CMK (cell line): ENCODE data around the gene ZFP1.
"Not testable (repeated sequence)": the region's sequence is repeated elsewhere in the genome, so short reads cannot be mapped to it uniquely, and the experiment has no call there.

Experiments used
- DNase-seq: peaks from one replicate; pipeline ENCODE4 v3.0.0-alpha.2; 2010; ENCODE audit warnings: low read depth

Gene ZFP1

DNA sequence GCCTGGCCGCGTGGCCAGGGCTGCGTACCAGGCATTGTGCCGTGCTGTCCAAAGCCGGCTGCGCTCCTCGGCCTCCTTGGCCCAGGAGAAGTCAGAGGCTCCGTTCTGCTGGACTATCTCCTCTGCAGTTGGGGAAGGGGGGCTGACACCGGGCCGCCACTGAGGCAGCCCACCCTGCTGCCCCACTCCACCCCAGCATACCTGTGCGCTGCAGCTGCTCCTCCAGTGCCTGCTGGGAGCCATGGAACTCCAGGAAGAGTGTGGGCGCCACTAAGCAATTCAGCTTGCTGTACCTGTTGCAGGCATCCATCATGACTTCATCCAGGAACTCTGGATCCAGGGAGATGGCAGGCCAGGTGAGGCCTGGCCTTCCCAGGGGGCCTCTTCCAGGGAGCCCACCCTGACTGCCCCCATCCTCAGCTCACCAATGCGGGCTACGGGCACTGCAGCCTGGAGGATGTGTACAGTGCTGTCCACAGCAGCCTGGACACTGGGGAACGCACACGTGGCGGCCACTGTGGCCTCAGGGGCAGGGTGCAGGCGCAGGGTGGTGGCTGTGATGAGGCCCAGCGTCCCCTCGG, 34.7 kb upstream of the ZFP1 start:
- DNase-seq: no peak

DNA sequence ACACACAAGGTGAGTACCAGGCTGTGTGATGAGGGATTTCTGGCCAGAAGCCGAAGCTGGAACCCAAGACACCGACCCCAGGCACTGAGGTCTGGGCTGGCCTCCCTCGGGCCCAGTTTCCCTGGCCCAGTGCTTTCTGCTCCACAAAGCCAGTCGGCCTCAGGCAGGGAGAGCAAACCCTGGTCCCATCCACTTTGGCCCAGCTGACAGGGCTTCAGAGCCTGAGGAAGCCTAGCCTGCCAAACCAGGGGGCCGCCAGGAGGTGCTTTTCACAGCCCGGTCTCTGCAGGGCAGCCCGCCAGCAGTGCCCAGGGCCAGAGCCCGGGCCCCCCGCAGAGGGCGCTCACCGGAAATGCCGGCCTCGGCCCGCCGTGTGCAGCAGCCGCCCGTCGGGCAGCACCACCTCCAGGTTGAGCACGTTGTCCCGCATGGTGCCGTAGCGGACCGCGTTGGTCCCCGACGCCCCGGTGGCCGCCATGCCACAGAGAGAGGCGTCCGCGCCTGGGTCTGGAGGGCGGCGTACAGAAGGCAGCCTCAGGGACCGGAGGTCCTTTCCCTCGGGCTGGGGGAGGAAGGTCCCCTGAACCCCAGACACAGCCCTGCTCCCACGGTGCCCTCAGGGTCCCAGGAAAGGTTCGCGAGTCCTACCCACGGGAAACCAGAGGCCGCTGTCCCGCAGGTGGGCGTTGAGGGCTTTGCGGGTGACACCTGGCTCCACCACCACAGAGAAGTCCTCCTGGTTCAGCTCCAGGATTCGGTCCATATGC, 34.0 kb upstream of the ZFP1 start:
- DNase-seq: no peak

DNA sequence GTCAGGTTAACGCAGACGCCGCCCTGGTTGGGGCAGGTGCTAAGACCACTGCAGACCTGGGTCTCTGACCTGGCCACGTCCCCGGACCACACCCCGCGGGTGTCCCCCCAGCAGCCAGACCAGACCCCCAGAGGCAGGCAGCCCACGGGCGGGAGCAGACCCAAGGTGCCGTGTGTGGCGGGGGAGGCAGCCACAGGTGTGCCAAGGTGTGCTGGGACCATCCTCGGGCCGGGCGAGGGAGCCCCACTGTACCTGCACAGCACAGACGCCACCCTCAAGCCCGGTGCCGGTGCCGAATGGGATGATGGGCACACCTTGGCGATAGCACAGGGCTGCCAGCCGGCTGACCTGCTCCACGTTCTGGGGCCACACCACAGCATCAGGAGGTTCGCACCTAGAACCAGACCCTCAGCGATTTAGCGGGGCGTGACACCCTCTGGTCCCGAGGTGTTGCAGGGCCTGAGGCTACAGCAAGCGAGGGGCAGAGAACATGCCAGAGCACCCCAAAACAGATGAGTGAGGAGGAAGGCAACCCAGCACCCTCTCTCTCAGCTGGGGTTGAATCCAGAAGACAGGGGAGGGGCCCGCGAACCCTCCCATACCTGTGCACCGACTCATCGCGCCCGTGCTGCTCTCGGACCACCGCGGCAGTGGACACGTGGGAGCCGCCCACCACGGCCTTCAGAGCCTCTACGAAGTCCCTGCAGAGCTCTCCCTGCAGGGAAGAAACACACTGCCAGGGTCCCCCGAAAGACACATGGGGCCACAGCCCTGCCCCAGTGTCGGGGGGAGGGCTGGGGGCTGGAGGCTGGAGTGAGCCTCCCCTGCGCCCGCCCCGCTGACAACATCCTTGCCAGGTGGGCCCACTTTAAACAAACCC, 33.1 kb upstream of the ZFP1 start:
- no peak for DNase-seq

DNA sequence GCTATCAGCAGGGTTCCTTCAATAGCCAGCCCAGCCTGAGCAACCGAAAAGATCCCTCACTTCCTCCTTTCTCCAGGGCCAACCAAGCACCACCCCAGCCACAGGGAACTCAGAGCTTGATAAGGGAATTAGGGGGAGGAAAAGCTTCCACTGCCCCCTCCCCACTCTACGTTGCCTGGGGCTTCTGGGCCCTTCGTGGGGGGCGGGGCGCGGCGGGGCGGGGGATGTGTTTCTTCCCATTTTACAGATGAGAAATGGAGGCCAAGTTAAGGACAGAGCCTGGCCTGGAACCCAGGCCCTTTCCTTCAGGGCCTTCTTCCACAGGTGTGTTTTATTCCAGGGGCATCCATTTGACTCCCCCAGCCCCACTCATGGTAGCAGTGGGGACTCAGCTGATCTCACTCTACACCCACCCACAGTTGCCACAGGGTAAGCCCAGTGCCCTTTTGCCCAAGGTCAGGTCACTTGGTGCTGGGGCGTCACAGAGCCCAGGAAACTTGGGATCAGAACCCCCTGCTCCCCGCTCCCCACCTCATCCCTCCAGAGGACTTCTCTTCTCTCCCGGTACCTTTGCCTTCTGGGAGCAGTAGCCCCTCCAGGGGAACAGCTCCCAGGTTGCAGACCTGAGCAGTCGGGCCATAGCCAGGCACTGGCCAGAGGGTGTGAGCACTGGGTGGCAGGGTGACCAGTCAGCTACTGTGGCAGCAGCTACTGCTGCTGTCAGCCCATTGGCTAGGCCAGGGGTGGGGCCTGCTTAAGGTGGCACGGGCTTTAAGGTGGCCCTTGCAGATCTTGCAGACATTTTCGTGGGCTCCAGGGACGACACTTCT, 32.0 kb upstream of the ZFP1 start, which contains the start of gene LDHD:
TSS of gene LDHD (minus strand) at position 700 of the 830 bp plus-strand sequence. CDS start at position 640, 60 bp downstream.
- no peak for DNase-seq

DNA sequence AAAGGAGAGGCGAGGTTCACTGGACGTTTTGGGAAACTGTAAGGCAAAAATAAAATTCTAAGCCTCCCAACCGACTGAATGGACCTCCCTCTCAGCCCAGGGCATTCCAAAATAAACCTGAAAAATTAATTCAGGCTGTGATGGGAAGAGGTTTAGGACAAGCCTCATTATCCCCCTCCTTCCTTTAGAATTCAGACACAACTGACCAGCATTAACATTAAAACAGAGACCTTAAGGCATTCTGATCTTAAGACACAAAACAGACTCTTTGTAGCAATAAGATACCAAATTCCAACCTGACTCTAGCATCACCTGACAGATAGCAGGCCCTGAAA, 31.4 kb upstream of the ZFP1 start:
- DNase-seq: no peak

DNA sequence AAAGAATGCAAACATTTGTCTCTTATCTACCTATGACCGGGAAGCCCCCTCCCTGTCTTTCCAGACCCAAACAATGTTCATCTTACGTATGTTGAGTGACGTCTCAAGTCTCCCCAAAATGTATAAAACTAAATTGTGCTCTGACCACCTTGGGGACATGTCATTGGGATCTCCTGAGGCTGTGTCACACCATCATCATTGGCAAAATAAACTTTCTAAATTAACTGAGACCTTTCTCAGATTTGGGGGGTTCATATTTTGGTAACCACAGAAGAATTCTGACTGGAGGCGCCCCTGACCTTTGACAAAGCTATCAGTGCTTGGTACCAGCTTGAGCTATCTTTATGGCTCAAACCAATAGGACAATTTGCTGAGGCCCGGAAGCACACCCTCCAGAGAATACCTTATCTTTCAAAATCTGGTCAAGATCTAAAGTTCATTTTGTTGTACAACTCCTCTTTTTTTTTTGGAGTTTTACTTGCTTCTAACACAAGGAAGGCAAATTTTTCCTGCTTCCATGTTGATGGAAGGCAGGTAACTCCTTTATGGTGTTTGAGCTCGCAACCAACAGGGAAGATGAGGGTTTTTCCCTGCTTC, 29.3 kb upstream of the ZFP1 start:
- DNase-seq: no peak

DNA sequence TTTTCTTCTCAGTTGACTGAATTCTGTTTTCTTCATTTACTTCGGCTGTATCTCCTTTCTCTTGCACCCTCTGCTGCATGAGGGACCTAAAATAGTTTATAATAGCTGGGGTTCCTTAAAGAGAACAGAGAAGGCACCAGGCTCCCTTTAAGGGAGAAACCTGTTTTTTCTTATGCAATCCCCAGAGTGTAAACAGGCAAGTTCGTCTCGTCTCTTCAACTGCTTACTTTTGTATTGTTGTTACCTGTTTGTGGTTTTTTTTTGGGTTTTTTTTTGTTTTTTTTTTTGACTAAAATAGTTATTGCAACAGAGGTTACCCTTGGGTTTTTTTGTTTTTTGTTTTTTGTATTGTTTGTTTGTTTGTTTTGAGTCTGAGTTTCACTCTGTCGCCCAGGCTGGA, 28.1 kb upstream of the ZFP1 start:
- DNase-seq: no peak

DNA sequence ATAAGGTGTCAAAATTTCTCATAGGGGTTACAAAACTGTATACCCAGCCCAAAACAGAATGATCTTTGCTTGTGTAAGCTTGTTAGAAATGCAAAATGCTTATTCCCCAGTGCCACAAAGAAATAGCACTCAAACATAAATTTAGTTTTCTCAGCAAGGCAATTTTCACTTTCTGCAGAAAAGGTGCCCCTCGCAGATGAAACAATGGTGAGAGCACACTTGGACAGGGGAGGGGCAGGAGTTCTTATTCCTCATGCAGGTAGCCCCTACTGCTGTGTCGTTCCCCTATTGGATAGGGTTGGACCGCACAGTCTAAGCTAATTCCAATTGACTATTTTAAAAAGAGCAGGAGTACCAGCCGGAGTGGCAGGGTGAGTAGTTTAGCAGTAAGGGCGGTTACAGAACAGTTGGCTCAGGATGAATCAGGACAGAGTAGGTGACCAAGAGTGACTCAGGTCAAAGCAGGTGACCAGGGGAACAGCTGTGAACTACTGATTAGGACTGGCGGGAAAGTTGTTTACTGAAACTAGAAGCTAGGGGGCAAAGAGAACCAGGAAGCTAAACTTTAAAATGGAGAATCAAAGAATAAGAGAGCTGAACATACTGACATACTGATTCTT, 26.3 kb upstream of the ZFP1 start:
- DNase-seq: no peak

DNA sequence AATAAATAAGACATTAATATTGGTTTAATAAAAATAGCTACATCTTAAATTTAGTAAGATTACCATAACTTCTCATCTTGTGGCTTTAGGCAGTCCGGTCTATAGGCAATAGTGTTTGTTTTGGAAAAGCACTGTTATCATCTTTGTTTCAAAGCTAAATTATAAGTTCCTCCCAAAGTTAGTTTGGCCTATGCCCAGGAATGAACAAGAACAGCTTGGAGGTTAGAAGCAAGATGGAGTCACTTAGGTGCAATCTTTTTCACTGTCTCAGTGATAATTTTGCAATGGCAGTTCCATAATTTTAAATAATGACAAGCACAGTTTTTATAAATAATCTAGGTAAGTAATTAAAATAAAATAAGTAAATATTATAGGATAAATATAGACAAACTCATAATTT, 25.7 kb upstream of the ZFP1 start:
- no peak for DNase-seq

DNA sequence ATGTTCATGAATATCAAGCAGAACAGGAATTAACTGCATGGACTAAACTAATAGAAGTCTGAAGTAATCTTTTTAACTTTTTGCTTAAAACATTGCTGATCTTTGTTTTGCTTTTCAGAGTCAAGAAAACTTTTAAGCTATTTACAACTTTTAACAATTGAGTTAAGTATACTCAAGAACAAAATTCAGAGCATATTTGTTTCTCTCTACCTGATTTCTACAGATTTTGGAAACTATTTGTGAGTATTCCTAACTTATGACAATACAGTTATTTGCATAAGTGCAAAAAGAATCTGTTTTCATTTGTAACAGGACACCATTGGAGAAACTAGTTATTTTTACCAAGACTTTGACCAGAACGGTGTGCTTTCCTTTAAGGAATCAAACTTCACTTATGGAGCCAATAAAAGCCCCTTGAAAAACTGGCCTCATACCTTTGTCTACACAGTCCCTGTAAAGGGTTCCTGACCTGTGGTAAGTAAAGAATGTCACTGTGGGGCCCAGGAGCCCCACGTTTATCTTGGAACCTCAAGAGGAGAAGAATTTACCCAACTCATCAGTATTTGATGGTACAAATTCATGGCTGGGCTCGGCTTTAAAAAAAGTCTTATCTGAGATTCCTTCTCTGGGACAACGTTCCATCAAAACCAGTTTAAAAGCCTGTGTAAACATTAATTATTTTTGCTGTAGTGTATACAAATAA, 20.5 kb upstream of the ZFP1 start:
- no peak for DNase-seq

DNA sequence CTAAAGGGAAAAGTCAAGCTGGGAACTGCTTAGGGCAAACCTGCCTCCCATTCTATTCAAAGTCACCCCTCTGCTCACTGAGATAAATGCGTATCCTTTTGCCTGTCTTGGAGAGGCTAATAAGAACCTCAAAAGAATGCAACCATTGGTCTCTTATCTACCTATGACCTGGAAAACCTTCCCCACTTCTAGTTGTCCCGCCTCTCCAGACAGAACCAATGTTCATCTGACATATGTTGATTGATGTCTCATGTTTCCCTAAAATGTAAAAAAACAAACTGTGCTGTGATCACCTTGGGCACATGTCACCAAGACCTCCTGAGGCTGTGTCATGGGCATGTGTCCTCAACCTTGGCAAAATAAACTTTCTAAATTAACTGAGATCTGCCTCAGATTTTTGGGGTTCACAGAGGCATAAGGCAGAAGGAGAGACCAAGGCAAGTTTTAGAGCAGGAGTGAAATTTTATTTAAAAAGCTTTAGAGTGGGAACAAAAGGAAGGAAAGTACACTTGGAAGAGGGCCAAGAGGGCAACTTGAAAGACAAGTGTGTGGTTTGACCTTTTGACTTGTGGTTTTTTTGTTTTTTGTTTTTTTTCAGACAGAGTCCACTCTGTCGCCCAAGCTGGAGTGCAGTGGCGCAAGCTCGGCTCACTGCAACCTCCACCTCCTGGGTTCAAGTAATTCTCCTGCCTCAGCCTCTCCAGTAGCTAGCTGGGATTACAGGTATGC, 18.7 kb upstream of the ZFP1 start:
- DNase-seq: not testable (repeated sequence)

DNA sequence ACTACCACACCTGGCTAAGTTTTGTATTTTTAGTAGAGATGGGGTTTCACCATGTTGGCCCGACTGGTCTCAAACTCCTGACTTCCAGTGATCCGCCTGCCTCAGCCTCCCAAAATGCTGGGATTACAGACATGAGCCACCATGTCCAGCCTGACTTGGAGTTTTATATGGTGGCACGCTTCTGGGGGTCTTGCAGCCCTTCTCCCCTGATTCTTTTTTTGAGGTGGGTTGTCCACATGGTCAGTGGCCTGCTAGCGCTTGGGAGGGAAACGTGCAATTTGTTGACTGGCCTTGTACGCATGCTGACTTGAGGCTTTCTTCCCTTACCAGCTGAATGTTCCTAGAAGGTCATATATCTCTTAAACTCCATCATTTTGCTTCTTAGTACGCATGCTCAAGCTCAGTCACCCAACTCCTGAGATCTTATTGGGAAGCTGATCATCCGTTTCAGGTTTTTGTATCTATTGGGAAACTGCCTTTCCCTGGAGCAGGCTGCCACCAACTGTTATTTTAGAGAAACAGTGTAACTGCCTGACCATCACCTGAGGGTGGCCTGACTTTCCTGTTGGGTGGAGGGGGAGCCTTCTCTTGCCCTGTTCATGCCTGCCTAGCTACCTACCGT, 18.1 kb upstream of the ZFP1 start:
- DNase-seq: no peak

DNA sequence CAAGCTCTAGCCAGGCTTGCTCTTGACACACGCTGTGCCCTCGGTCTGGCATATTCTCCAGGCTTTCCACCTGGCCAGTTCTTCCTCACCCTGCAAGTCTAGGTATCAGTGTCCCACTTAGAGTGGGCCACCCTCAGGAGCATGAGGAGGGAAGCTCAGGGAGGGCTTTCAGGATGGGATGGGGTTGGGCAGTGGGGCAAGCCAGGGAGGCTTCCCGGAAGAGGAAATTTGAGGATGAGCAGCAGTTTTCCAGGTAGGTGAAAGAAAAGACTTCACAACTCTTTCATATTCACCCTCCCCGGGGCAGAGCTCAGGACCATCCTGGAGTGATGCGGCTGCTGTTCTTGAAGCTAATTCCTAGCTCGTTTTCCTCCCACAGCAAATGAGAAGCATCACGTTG, 17.2 kb upstream of the ZFP1 start:
- no peak for DNase-seq

DNA sequence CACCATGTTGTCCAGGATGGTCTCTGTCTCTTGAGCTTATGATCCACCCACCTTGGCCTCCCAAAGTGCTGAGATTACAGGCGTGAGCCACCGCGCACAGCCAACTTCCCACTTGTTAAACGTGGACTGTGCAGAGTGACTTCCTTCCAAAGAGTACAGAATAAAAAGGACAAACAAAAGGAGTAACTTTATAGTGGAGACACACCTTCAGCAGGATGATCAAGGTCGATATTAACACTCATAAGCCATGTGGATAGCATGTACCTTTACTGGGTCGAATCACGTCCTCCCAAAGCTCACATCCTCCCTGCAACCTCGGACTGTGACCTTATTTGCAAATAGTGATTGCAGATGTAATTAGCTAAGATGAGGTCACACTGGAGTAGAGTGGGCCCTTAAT, 10.1 kb upstream of the ZFP1 start:
- no peak for DNase-seq

DNA sequence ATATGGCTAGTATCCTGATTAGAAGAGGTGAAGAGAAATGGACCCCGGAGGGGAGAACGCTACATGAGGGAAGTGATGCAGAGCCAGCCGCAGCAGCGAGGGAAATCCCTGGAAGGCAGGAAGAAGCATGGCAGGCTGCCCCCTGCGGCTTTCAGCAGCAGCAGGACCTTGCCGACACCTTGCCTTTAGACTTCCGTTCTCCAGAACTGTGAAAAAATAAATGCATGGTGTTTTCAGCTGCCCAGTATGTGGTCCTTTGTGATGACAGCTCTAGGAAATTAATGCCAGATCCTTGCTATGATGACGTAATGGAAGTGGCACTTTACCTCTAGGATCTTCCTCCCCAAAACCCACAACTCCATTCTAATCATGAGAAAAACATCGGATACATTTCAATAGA, 9.7 kb upstream of the ZFP1 start:
- DNase-seq: no peak

DNA sequence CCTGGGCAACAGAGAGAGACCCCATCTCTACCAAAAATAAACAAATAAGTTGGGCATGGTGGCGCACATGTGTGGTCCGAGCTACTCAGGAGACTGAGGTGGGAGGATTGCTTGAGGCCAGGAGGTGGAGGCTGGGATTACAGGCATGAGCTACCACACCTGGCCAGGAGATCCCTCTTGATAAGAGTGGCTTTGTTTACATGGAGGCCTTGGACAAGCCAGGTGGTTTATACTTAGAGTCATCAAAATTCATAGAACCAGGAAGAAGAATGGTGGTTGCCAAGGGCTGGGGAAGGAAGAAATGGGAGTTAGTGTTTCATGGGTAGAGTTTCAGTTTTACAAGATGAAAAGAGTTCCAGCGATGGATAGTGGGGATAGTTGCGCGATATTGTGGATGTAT, 8.8 kb upstream of the ZFP1 start:
- no peak for DNase-seq

DNA sequence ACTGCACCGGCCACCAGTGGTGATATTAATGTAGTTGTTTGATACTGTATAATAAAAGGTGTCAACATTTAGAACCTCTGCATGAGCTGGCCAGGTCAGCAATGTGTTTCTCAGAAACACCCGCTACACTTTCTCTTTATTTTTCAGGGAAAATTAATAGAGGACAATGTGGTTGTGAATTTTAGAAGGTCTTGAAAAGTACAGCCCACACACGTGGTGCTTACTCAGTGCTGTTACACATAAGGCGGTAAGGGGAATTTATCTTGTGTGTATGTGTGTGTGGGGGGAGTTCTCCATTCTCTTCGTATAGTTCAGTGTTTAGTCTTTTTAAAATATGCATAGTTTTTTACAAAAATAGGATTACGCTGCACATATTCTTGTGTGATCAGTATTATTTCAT, 4.4 kb upstream of the ZFP1 start:
- DNase-seq: no peak

DNA sequence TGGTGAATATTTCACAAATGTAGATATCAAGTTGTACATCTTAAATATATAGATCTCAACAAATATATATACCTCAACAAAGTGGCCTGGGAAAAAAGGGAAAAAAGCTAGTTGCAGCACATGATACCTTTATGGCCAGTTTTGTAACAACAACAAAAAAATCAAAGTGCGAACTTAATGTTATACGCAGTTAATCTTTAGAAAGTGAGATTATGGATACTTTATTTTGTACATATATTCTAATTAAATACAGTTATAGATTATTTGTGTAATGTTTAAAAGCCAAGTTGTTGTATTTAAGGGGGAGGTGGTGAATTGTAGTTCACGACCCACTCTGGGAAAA, 385 bp upstream of the ZFP1 start:
- no peak for DNase-seq

DNA sequence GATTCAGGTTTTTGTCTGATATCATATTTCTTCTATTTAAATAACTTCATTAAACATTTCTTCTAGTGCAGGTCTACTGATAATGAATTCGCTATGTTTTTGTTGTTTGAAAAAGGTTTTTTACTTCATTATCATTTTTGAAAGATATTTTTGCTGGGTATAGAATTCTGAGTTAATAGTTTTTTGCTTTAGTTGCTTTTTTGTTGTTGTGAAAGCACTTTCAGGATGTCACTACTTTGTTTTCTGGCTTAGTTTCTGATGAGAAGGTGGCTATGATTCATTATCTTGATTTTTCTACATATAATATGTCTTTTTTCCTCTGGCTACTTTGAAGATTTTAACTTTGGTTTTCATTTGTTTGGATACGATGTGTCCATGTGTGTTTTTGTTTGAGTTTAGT, 3.5 kb downstream of the ZFP1 start:
- no peak for DNase-seq

DNA sequence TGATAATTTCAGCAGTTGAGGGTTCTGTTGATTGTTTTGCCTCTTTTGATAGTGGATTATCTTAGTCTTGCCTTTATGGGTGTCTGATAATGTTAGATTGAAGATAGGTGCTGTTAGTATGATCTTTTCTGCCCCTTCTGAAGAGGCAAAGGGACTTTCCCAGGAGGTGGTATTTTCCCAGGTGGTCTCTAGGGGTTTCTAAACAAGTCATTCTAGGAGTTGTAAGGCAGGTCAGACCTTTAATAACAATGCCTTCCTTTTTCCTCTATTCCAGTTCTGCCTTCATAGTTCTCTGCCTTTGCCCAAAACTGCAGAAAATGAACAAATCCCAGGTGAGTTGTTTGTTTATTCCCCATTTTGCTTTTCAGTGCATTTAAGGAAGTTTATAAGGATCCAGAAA, 4.3 kb downstream of the ZFP1 start:
- DNase-seq: no peak
